DOHH2 (cell line): ENCODE measurements around the gene DERL2.

Experiments
- H3F3A ChIP-seq: fragments of 200-600 bp; sonication (generic), shearing (Covaris generic); 2 replicates; pipeline ENCODE4 v1.6.0; 2016; ENCODE audit warnings: antibody characterized with exemption, mild to moderate bottlenecking; ENCODE audit not compliant: control insufficient read depth, insufficient read depth
- H3K27ac ChIP-seq: fragments of 200-600 bp; sonication (generic); 2 replicates; pipeline ENCODE4 v1.5.1; 2014; ENCODE audit warnings: low read depth, mild to moderate bottlenecking, low read length, moderate library complexity
- H3K27me3 ChIP-seq: fragments of 200-600 bp; sonication (generic); 2 replicates; pipeline ENCODE4 v1.6.1; 2014; ENCODE audit warnings: mild to moderate bottlenecking, low read length, mixed read lengths; ENCODE audit not compliant: control insufficient read depth
- H3K36me3 ChIP-seq: fragments of 200-600 bp; sonication (generic); 2 replicates; pipeline ENCODE4 v1.6.1; 2014; ENCODE audit warnings: mild to moderate bottlenecking, low read length, moderate library complexity, mixed read lengths; ENCODE audit not compliant: control insufficient read depth
- H3K4me1 ChIP-seq: fragments of 200-600 bp; sonication (generic); 2 replicates; pipeline ENCODE4 v1.6.1; 2014; ENCODE audit warnings: mild to moderate bottlenecking, low read length, mixed read lengths; ENCODE audit not compliant: control insufficient read depth
- H3K4me2 ChIP-seq: fragments of 200-600 bp; sonication (generic); 2 replicates; pipeline ENCODE4 v1.6.0; 2014; ENCODE audit warnings: mild to moderate bottlenecking, low read length, moderate library complexity
- H3K4me3 ChIP-seq: fragments of 200-600 bp; sonication (generic); 2 replicates; pipeline ENCODE4 v1.5.1; 2014; ENCODE audit warnings: mild to moderate bottlenecking, low read length, mixed read lengths
- H3K79me2 ChIP-seq: fragments of 200-600 bp; sonication (generic); 2 replicates; pipeline ENCODE4 v1.6.1; 2014; ENCODE audit warnings: mild to moderate bottlenecking, low read length, mixed read lengths; ENCODE audit not compliant: control insufficient read depth
- H3K9me2 ChIP-seq: fragments of 200-600 bp; sonication (generic); replicated peaks from 2 replicates; pipeline ENCODE4 v1.6.1; 2014; ENCODE audit warnings: mild to moderate bottlenecking, low read length, mixed read lengths; ENCODE audit not compliant: control insufficient read depth
- H3K9me3 ChIP-seq: fragments of 200-600 bp; sonication (generic); 2 replicates; pipeline ENCODE4 v1.6.1; 2014; ENCODE audit warnings: antibody characterized with exemption, low read length, mixed read lengths; ENCODE audit not compliant: control insufficient read depth, insufficient read depth
- H4K20me1 ChIP-seq: fragments of 200-600 bp; sonication (generic); 2 replicates; pipeline ENCODE4 v1.6.0; 2014; ENCODE audit warnings: low read depth, mild to moderate bottlenecking, antibody characterized with exemption, low read length, moderate library complexity; ENCODE audit not compliant: control insufficient read depth, insufficient read depth
- CTCF ChIP-seq: fragments of 200-600 bp; sonication (generic); IDR thresholded peaks from one replicate; pipeline ENCODE4 v1.5.1; 2014; ENCODE audit warnings: antibody characterized with exemption, mild to moderate bottlenecking, low read depth, low read length; ENCODE audit not compliant: poor library complexity, severe bottlenecking
- EZH2phosphoT487 ChIP-seq: fragments of 200-600 bp; sonication (generic); IDR thresholded peaks from 2 replicates; pipeline ENCODE4 v1.6.1; 2017; ENCODE audit warnings: borderline replicate concordance, mild to moderate bottlenecking, antibody characterized with exemption, low read length, moderate library complexity, mixed read lengths

DERL2 gene

GRCh38 chr17:5488752-5489151, 2.8 kb upstream of the DERL2 start:
- peaks cover 63% of the 10 kb centered on the region for H3K79me2 ChIP-seq

GRCh38 chr17:5486206-5487124, 487 bp upstream of the DERL2 start, which contains the start of gene MIS12:
MIS12 (plus strand) TSS chr17:5486566; CDS start chr17:5488863, 2,297 bp downstream.
- H3K36me3 ChIP-seq, result peaks cover 77% of the 10 kb centered on the region
- no peaks in the 10 kb centered on the region for H3K9me2 ChIP-seq
- peaks cover 11% of the 10 kb centered on the region; the same call in 1 of the 2 replicates for H4K20me1 ChIP-seq
- H3F3A ChIP-seq, result peaks cover 7% of the 10 kb centered on the region; the same call in 1 of the 2 replicates
- H3K79me2 ChIP-seq, result peaks cover 82% of the 10 kb centered on the region
- H3K4me3 ChIP-seq, result peak within 1 kb of the TSS; percentile 92
- peaks cover 27% of the 10 kb centered on the region for H3K4me1 ChIP-seq
- H3K27ac ChIP-seq, result peak within 1 kb of the TSS; percentile 94
- TF ChIP-seq EZH2phosphoT487, result no peak
- no peak for TF ChIP-seq CTCF
- peak within 1 kb of the TSS; percentile 89 for H3K4me2 ChIP-seq
- H3K9me3 ChIP-seq, result no peaks in the 10 kb centered on the region
- no peaks in the 10 kb centered on the region for H3K27me3 ChIP-seq

More at GRCh38 chr17:5488752-5489151, 2.8 kb upstream of the DERL2 start:
- no peaks in the 10 kb centered on the region for H3K27me3 ChIP-seq
- peaks cover 8% of the 10 kb centered on the region; the same call in 1 of the 2 replicates for H3F3A ChIP-seq
- peaks cover 11% of the 10 kb centered on the region; the same call in 1 of the 2 replicates for H4K20me1 ChIP-seq
- no peak overlapping the region for H3K27ac ChIP-seq
- no peak overlapping the region for H3K4me3 ChIP-seq
- TF ChIP-seq EZH2phosphoT487 (no peak), CTCF (no peak)
- H3K9me2 ChIP-seq, result no peaks in the 10 kb centered on the region
- H3K4me2 ChIP-seq, result no peak overlapping the region
- H3K4me1 ChIP-seq, result peaks cover 23% of the 10 kb centered on the region
- H3K36me3 ChIP-seq, result peaks cover 57% of the 10 kb centered on the region
- H3K9me3 ChIP-seq, result no peaks in the 10 kb centered on the region

- H3K79me2 ChIP-seq, result peaks cover 59% of the 10 kb centered on the region
- no peaks in the 10 kb centered on the region for H3F3A ChIP-seq
- H4K20me1 ChIP-seq, result peaks cover 4% of the 10 kb centered on the region; the same call in 1 of the 2 replicates
Measured at GRCh38 chr17:5481451-5481850, 4.5 kb downstream of the DERL2 start.

More at GRCh38 chr17:5481451-5481850, 4.5 kb downstream of the DERL2 start:
- Histone ChIP-seq H3K4me2 (no peak overlapping the region), H3K9me3 (no peaks in the 10 kb centered on the region), H3K27ac (no peak overlapping the region), H3K36me3 (peaks cover 82% of the 10 kb centered on the region), H3K27me3 (no peaks in the 10 kb centered on the region), H3K4me3 (no peak overlapping the region), H3K4me1 (peaks cover 16% of the 10 kb centered on the region), H3K9me2 (no peaks in the 10 kb centered on the region)
- TF ChIP-seq CTCF (no peak), EZH2phosphoT487 (no peak)
